GM19397 (cell line): ENCODE data around the gene SLC9A8.
"Not testable (repeated sequence)": the region's sequence is repeated elsewhere in the genome, so short reads cannot be mapped to it uniquely, and the experiment has no call there.

ENCODE experiments used
- ATAC-seq: cut with Tn5 transposase; IDR thresholded peaks from one replicate; pipeline ENCODE4 v1.9.1; 2021; ENCODE audit warnings: mild to moderate bottlenecking, moderate library complexity; ENCODE audit not compliant: unreplicated experiment

Gene SLC9A8

DNA sequence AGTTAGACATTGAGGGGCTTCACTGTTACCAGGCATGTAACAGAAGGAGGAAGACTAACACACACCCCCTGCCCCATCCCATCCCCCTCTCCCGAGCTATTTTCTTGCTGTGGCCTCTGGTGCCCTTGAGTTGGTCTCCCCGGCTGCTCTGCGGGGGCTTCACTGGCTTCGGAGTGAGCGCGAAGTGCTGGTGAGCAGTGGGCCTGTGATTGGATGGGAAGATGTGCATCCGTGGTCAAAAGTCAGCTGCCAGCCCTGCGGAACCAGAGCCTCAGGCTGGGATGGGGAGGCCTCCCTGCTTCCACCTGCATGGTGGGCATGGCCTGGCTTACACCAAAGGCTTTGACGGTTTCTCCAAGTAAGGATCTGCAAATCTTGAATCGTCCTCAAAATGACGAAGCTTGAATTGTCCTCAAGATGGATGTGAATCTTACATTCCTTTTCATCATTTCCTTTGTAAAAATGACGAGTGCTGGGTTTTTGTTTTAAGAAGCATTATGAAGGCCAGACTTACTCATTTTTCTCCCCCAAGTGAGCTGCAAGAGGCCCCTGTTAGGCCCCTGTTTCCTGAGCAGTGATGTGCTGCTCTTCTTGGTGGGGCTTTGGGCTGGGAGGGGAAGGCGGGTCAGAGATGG, 79.0 kb downstream of the SLC9A8 start:
- no peak for ATAC-seq

DNA sequence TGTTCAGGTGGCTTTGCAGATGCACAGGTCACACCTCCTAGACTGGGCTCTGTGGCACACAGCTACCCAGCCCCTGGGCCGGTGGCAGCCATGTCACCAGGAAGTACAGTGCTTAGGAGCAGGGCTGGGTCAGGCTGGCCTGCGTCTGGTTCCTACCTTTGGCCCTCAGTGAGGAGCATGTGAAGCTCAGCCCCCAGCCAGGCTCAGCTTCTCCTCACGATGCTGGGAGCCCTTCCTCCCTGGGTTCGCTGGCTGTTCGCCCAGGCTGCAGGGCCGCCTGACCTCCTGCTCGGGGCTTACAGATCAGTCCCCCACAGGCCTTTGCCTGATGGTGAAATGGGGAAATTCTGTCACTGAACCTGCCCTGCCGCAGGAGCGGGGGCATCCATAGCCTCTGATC, 79.6 kb downstream of the SLC9A8 start:
- ATAC-seq = no peak

DNA sequence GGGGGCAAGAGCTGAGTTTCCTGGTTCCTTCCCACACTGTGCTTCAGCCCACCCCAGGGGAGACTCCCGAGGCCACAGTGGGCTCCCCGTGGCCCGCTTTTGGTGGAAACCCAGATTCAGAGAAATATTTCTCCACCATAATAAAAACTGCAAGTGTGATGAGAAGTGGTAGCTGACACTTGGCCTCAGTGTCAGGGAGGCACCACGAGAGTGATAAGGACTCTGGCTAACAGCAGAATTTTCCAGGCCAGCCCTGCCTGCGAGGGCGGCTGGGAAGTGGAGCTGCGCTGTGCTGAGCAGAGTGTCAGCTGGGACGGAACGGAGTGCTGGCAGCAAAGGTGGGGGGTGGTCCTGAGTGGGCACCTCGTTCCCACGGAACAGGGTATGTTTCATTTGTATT, 80.2 kb downstream of the SLC9A8 start:
- ATAC-seq = no peak

DNA sequence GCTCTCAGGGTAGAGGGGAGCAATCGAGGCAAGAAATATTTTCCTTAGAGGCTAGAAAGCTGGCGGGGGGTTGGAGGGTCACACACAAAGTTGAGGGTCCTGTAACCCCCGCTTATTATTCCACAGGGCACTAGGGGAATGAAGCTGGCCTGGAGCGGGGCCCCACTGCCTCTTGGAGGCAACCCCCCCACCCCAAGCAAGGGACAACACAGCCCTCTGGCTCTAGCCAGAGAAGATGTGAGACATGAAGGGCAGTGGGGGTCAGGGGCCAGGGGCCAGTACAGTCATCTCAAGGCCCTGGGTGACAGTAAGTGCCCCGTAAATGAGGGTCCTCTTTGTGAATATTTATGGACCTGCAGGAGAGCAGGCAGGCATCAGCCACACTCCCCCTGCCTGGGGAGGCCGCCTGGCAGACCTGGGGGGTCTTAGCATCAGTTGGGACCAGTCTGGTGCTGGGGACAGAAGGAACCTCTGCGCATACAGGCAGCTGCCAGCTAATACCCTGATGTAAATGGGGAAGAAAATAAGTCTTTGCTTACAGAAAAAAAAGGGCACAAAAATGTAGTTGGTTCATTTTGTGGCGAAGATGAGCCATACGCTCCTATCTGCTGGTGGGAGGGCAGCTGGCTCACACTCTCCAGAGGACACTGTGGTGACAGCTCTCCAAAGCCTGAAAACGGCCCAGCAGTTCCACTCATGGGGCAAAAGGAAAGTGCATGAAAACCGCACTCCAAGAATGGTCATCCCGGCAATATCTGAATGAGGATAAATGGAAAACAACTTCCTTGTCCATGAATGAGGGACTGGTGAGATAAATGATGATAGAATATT, 80.8 kb downstream of the SLC9A8 start:
- no peak for ATAC-seq

DNA sequence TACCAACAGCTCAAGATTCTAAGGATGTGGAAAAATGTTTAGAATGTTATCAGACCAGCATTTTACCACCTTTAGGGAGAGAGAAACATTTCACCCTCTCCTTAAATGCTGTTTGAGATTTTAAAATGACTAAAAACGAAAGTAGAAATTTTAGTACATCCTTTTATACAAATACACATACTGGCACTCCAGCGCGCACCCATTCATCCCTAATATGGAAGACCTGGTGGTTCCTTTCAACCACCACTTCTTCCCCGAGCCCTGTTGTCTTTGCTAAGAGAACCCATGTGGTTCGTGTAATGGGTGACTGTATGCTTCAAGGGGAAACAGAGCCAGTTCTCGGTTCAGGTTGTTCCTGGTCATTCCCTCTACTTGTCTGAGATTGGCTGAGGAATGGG, 81.4 kb downstream of the SLC9A8 start:
- ATAC-seq = no peak

DNA sequence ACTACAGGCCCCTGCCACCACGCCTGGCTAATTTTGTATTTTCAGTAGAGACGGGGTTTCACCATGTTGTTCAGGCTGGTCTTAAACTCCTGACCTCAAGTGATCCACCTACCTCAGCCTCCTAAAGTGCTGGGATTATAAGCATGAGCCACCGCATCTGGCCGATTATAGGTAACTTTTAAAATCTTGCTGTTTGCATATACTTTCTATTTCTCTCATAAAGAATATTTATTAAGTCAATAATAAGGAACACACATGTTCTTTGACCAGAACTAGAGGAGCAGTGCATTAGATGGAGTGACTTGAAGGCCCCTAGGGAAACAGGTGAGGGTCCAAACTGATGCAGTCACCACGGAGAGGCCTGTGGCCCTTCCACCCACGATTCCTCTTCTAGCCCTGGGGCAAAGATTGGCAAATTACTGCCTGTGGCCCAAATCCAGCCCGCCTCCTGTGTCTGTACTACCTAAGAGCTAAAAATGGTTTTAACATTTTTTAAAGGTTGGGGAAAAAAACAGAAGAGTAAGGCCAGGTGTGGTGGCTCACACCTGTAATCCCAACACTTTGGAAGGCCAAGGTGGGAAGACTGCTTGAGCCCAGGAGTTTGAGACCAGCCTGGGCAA, 83.0 kb downstream of the SLC9A8 start:
- ATAC-seq = not testable (repeated sequence)

DNA sequence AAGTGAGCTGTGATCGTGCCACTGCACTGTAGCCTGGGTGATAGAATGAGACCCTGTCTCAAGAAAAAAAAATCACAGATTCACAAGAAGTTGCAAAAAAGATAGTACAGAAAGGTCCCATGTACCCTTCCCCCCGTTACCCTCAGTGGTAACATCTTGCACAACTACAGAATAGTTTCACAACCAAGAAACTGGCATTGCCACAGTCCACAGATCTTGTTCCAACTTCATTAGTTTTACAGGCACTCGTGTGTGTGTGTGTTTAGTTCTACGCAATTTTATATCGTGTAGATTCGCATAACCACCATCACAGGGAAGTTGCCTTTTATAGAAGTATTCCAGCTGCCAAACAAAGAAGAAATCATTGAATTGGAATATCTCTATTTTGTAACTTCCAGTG, 83.6 kb downstream of the SLC9A8 start:
- ATAC-seq = no peak

DNA sequence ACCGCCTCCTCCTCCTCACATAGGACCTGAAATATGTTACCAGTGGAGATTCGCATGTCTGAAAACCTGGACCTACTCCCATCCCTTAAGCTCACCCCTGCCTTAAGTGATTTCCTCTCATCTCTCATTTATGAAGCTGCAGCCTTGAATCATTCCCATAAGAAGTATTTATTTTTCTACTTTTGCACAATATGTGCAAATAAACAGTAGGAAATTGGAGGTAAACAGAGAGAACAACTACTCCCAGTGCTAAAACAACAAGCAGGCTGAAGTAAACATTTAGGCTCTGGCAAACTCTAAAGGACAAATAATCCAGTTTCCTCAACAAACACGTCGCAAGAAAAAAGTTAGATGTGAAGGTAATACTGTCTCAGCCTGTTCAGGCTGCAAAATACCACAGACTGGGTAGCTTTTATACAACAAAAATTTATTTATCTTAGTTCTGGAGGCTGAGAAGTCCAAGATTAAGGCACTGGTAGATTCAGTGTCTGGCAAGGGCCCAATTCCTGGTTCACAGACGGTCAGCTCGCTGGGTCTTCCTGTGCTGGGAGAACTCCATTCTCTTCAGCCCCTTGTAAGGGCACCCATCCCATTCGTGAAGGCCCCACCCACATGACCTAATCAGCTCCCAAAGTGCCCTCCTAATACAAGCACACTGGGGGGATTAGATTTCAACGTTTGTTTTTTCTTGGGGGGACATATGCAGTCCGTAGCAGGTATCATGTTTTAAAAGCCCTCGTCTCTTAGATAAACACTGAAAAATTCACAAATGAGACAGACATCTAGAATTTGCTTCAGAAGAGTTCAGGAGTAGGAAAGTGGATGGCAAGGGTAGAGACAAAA, 87.1 kb downstream of the SLC9A8 start:
- ATAC-seq = no peak

DNA sequence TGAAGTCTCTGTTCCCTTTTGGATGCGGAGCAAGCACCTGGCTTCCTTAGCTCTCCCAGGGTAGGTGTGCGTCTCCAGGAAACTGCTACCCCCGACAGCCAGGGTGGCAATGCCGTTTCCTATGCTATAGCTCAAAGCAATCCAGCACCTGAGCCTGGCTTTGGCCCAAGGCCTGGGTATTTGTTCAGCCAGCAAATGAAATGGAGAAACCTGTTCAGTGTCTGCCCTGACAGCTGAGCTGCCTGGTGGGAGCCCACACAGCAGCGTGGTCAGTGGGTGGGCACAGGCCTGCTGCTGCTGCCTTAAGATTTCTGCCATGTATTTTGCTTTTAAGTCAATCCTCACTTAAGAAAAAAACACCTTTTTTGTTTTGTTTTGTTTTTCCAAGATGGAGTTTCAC, 89.0 kb downstream of the SLC9A8 start:
- no peak for ATAC-seq

DNA sequence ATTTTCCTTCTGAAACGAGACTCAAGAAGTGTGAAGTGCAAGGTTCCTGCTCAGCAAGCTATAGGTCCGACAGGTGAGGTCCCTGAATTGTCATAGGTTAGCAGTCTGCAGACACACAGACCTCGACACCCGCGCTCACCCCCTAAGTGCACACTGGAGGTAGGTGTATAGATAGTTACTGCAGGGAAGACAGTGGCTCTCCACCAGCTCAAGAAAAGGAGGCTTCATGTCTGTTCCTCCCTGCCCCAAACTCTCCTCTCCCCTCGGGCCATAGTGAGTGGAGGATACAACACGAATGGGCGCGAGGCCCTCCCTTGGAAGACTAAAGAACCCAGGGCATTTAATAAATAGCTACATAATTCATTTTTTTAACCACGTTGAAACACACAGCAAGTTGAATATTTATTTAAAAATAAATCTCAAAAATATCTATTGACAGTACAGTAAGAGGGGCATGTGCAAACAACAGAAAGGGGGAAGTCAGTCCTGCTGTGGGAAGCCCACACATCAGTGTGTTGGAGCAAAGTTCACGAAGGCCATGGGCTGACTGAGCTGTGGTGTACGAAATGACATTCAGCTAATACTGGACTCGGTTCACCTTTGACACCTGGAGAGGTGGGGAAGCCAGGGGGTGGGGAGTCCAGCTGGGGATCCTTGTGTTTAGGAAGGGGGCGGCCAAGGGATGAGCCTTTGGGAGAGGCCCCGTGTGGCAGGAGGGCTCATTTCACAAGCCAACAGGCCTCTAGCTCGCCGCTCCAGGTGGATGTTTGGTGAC, 92.0 kb downstream of the SLC9A8 start:
- no peak for ATAC-seq

DNA sequence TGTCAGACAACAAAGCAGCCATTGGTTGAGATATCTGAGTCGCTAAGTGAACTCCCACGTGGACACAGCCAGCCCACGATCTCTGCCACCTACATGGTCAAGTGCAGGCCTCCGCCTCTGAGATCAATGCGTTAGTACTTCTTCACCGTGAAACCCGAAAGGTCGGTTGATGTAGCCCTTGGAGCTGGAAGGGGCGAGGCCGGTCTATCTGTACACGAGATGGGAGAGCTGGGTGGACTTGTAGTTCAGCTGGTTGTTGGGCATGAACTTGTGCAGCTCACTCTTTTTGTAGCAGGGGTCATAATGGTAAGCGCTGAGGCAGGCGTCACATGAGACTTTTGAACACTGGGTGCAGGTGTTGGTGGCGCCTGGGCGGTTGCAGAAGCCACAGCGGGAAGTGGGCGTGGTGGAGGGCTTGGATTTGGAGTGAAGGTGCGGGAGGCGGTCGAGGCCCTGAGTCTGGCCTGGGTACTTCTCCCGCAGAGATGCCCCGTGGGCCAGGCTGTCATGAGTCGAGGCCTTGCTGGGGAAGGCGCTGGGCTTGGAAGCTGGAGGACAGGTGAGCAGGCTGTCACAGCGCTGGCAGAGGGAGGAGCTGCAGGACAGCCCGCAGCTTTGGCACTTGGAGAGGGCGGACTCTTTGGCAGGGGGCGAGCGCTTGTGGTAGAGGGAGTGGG, 92.9 kb downstream of the SLC9A8 start:
- no peak for ATAC-seq

DNA sequence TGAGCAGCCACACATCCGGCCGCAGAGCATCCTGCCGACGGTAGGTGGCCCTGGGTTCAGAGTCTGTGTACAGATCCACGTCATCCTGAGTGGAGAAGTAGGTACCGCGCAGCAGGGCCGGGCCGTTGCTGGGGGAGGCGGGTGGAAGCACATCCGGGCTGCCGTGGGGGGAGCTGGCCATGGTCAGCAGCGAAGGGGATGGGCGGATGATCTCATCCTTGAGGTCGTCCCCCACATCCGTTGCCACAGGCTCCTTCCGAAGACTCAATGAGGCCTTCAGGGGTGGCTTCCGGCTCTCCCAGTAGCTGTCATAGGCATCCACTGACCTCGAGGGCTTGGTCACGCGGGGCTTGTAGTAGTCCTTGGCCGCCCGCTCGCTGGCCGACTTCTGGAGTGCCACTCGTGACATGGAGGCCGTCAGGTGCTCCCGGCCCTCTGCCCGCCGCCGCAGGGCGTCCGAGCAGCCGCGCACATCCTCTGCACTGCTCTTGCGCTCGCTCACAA, 93.5 kb downstream of the SLC9A8 start:
- no peak for ATAC-seq

DNA sequence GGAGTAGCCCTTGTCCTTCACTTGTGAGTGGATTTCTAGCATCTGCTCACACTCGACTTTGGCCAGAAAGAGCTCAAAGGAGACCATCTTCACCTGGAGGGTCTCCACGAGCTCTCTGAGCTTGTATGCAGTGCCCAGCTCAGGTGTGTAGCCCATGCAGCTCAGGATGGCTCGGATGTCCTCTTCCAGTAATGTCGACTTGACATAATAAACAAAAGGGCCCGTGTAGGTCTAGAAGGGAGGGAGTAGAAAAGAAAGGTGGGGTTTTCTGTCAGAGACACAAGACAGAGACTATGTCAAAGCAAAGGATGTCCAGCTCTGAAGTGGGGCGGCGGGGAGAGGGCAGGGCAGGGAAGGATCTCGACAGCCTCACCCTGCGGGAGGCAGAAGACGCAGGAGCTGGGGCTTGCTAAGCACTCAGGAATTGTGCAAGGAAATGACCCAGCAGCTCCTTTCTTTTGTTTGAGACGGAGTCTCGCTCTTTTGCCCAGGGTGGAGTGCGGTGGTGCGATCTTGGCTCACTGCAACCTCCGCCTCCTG, 94.1 kb downstream of the SLC9A8 start:
- no peak for ATAC-seq

DNA sequence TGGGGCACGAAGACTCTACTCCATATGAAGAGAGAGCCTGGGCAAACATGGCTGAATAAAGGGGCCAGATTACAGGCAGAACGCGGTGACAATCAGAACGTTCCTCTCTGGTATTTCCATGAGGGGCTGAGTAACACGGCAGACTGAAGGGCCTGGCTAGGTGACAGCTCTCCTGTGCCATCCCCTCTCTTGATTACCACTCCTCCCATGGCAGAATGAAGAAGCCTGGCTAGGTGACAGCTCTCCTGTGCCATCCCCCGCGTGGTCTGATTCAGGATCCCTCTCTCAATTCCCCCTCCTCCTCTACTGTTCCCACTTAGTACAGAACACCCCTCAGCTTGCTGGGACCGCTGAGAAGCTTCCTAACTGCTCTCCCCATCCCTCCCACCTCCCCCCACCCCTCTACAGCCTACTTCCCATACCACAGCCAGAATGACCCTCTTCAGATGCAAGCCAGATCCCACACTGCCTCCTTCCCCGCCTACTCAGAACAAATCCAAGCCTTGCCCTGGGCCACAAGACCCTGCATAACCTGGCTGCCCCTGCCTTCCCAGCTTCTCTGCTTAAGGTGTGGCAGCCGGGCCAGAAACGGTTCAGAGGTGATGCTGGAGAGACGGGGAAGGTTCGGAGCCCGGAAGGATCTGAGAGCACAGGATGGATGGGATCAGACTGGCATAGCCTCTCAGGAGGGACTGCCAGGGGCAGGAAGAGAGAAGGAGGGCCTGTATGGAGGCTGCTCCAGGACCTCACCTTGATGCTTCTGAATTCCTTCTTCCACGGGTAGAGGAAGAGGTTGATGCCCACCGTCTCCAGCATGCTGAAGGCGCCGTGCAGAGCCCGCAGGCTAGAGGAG, 95.0 kb downstream of the SLC9A8 start:
- no peak for ATAC-seq

DNA sequence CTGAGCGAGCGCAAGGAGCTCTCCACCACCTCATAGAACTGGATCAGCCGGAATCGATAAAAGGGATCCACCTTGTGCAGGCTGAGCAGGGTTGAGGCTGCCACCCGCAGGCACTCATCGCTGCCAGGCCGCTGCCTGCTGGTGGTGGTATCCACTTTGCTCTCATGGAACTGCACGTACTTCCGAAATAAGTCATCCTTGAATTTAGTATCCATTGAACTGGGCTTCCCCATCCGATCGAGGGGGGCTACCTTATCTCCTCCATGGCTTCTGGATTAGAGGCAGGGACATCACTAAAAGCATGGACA, 95.6 kb downstream of the SLC9A8 start:
- no peak for ATAC-seq

DNA sequence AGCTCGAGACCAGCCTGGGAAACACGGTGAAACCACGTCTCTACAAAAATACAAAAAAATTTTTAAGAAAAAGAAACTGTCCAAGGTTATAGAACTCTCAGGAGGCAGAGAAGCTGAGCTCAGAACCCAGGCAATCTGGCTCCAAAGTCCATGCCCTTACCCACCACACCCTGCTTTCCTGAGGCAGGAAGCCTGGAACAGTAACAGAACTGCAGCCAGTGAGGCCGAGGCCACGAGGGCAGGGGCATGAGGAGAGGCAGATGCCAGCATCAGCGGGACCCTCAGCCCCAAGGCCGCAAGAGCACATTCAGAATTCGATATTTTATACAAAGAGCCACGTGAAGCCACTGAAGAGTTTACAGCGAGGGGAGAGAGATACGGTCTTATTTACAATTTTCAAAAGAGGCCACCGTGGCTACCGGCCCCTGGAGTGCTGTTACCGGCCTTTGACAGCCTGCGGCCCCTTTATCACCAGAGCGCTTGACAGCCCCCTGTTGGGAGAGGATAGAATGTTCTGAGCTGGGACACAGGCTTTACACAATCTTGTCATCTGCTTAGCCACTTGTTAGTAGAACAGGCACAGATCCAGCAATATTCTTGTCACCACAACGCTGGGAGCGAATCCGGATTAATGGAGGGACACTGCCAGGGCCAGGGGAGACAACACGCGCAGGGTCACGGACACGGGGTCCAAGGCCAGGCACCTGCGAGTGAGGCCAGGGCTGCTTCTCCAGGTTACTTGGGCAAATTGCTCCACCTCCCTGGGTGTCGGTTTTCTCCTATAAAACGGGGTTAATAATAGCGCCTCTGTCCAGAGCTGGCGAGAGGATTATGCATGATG, 97.1 kb downstream of the SLC9A8 start:
- no peak for ATAC-seq

DNA sequence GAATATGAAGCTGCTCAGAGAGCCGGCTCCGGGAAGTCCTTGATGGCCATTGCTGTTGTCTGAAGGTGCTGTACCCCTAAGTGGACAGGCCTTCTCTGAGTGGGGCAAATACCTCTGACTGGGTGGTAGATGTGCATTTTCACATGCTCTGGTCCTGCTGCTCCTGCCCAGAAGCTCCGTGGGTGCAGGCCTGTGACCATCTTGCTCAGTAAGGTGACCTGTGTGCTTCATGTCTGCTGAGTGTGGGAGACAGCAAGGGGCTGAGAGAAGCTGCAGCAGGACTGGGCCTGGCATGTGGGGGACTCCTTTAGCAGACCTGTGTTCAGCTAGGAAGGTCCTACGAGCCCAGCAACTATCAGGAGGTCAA, 97.7 kb downstream of the SLC9A8 start:
- ATAC-seq = no peak
